ENCODE results near the gene CACNA1C.

Gene CACNA1C

GRCh38 chr12:2274733-2275132, 221.9 kb downstream of the CACNA1C start:
- H3K36me3 Mint-ChIP-seq, result no peaks in the 10 kb centered on the region
- no peaks in the 10 kb centered on the region for H3K4me1 Mint-ChIP-seq
- CTCF ChIA-PET, result no interaction called here
- no peaks in the 10 kb centered on the region for H3K27me3 Mint-ChIP-seq
- no peak for DNase-seq
- no peaks in the 10 kb centered on the region for H3K9me3 Mint-ChIP-seq
- H3K27ac Mint-ChIP-seq, result no peak overlapping the region
- H3K4me3 Mint-ChIP-seq, result no peak overlapping the region

- peaks cover 6% of the 10 kb centered on the region for H3K9me3 Mint-ChIP-seq
- H3K4me3 Mint-ChIP-seq, result no peak overlapping the region
- H3K27ac Mint-ChIP-seq, result no peak overlapping the region
- no peaks in the 10 kb centered on the region for H3K27me3 Mint-ChIP-seq
- CTCF ChIA-PET, result interaction anchor here (0.9 to 1.5 kb wide), 2 partner anchors 9 to 14 kb away, joined by 3 read pairs; no protein-coding TSS in a partner anchor
- no peaks in the 10 kb centered on the region for H3K36me3 Mint-ChIP-seq
- no peaks in the 10 kb centered on the region for H3K4me1 Mint-ChIP-seq
- DNase-seq, result no peak
Observed at GRCh38 chr12:2276288-2277033, 223.7 kb downstream of the CACNA1C start.

GRCh38 chr12:2277492-2278155, 224.8 kb downstream of the CACNA1C start:
- Mint-ChIP-seq H3K9me3 (peaks cover 7% of the 10 kb centered on the region), H3K27ac (no peak overlapping the region), H3K4me3 (no peak overlapping the region), H3K36me3 (no peaks in the 10 kb centered on the region), H3K27me3 (peaks cover 6% of the 10 kb centered on the region), H3K4me1 (no peaks in the 10 kb centered on the region)
- no peak for DNase-seq
- CTCF ChIA-PET, result interaction anchor here (1.5 kb wide), 1 partner anchor 13 kb away, joined by 3 read pairs; no protein-coding TSS in a partner anchor

GRCh38 chr12:2281446-2281845, 228.7 kb downstream of the CACNA1C start:
- Mint-ChIP-seq H3K36me3 (no peaks in the 10 kb centered on the region), H3K4me3 (no peak overlapping the region), H3K27me3 (peaks cover 36% of the 10 kb centered on the region), H3K4me1 (no peaks in the 10 kb centered on the region), H3K27ac (no peak overlapping the region), H3K9me3 (peaks cover 7% of the 10 kb centered on the region)
- CTCF ChIA-PET, result interaction anchor here (1.1 kb wide), 1 partner anchor 9 kb away, joined by 4 read pairs; no protein-coding TSS in a partner anchor
- no peak for DNase-seq

- Mint-ChIP-seq H3K9me3 (peaks cover 7% of the 10 kb centered on the region), H3K36me3 (no peaks in the 10 kb centered on the region), H3K27me3 (peaks cover 36% of the 10 kb centered on the region), H3K27ac (no peak overlapping the region), H3K4me1 (no peaks in the 10 kb centered on the region), H3K4me3 (no peak overlapping the region)
- DNase-seq, result no peak
- CTCF ChIA-PET, result interaction anchor here (0.6 to 1.1 kb wide), 2 partner anchors 8 to 54 kb away, joined by 3 to 4 read pairs; no protein-coding TSS in a partner anchor
Observed at GRCh38 chr12:2282318-2282717, 229.5 kb downstream of the CACNA1C start.

GRCh38 chr12:2283480-2283879, 230.7 kb downstream of the CACNA1C start:
- no peaks in the 10 kb centered on the region for H3K36me3 Mint-ChIP-seq

GRCh38 chr12:2283916-2284315, 231.1 kb downstream of the CACNA1C start:
- Mint-ChIP-seq H3K9me3 (peaks cover 7% of the 10 kb centered on the region), H3K36me3 (no peaks in the 10 kb centered on the region), H3K4me1 (no peaks in the 10 kb centered on the region), H3K4me3 (no peak overlapping the region), H3K27me3 (peaks cover 42% of the 10 kb centered on the region), H3K27ac (no peak overlapping the region)
- no peak for DNase-seq
- CTCF ChIA-PET, result interaction anchor here (0.6 to 0.7 kb wide), 2 partner anchors 435 to 530 kb away, joined by 3 read pairs; no protein-coding TSS in a partner anchor

More at GRCh38 chr12:2283480-2283879, 230.7 kb downstream of the CACNA1C start:
- Mint-ChIP-seq H3K27ac (no peak overlapping the region), H3K27me3 (peaks cover 42% of the 10 kb centered on the region), H3K4me1 (no peaks in the 10 kb centered on the region), H3K9me3 (peaks cover 7% of the 10 kb centered on the region), H3K4me3 (no peak overlapping the region)
- DNase-seq, result no peak
- CTCF ChIA-PET, result interaction anchor here (0.6 to 0.7 kb wide), 2 partner anchors 436 to 530 kb away, joined by 3 read pairs; no protein-coding TSS in a partner anchor

GRCh38 chr12:2284321-2284813, 231.6 kb downstream of the CACNA1C start:
- H3K27ac Mint-ChIP-seq, result no peak overlapping the region
- DNase-seq, result no peak
- H3K4me3 Mint-ChIP-seq, result no peak overlapping the region
- H3K27me3 Mint-ChIP-seq, result peaks cover 42% of the 10 kb centered on the region
- peaks cover 7% of the 10 kb centered on the region for H3K9me3 Mint-ChIP-seq
- CTCF ChIA-PET, result interaction anchor here (0.6 to 0.7 kb wide), 2 partner anchors 435 to 529 kb away, joined by 3 read pairs; no protein-coding TSS in a partner anchor
- no peaks in the 10 kb centered on the region for H3K36me3 Mint-ChIP-seq
- H3K4me1 Mint-ChIP-seq, result no peaks in the 10 kb centered on the region

- Mint-ChIP-seq H3K4me3 (no peak overlapping the region), H3K36me3 (no peaks in the 10 kb centered on the region), H3K9me3 (peaks cover 7% of the 10 kb centered on the region), H3K4me1 (no peaks in the 10 kb centered on the region), H3K27ac (no peak overlapping the region), H3K27me3 (peaks cover 42% of the 10 kb centered on the region)
- CTCF ChIA-PET, result interaction anchor here (0.9 kb wide), 1 partner anchor 8 kb away, joined by 3 read pairs; no protein-coding TSS in a partner anchor
- DNase-seq, result peak; percentile 51
Observed at GRCh38 chr12:2284857-2285256, 232.1 kb downstream of the CACNA1C start.

- no peak for DNase-seq
- H3K4me3 Mint-ChIP-seq, result no peak overlapping the region
- H3K9me3 Mint-ChIP-seq, result peaks cover 7% of the 10 kb centered on the region
- peaks cover 46% of the 10 kb centered on the region for H3K27me3 Mint-ChIP-seq
- CTCF ChIA-PET, result interaction anchor here (0.9 kb wide), 1 partner anchor 9 kb away, joined by 3 read pairs; no protein-coding TSS in a partner anchor
- no peaks in the 10 kb centered on the region for H3K36me3 Mint-ChIP-seq
- H3K27ac Mint-ChIP-seq, result no peak overlapping the region
- H3K4me1 Mint-ChIP-seq, result no peaks in the 10 kb centered on the region
Observed at GRCh38 chr12:2285462-2285861, 232.7 kb downstream of the CACNA1C start.

- CTCF ChIA-PET, result no interaction called here
- Mint-ChIP-seq H3K9me3 (peaks cover 5% of the 10 kb centered on the region), H3K4me1 (no peaks in the 10 kb centered on the region), H3K36me3 (no peaks in the 10 kb centered on the region), H3K27me3 (peaks cover 48% of the 10 kb centered on the region), H3K27ac (no peak overlapping the region), H3K4me3 (no peak overlapping the region)
- no peak for DNase-seq
Observed at GRCh38 chr12:2286047-2286446, 233.3 kb downstream of the CACNA1C start.

- CTCF ChIA-PET, result no interaction called here
- no peak overlapping the region for H3K4me3 Mint-ChIP-seq
- H3K27ac Mint-ChIP-seq, result no peak overlapping the region
- peaks cover 48% of the 10 kb centered on the region for H3K27me3 Mint-ChIP-seq
- no peaks in the 10 kb centered on the region for H3K4me1 Mint-ChIP-seq
- no peak for DNase-seq
- no peaks in the 10 kb centered on the region for H3K36me3 Mint-ChIP-seq
- H3K9me3 Mint-ChIP-seq, result no peaks in the 10 kb centered on the region
Observed at GRCh38 chr12:2286461-2287131, 233.8 kb downstream of the CACNA1C start.

GRCh38 chr12:2287151-2287550, 234.4 kb downstream of the CACNA1C start:
- Mint-ChIP-seq H3K4me3 (no peak overlapping the region), H3K4me1 (no peaks in the 10 kb centered on the region), H3K9me3 (no peaks in the 10 kb centered on the region), H3K36me3 (no peaks in the 10 kb centered on the region), H3K27me3 (peaks cover 47% of the 10 kb centered on the region), H3K27ac (no peak overlapping the region)
- CTCF ChIA-PET, result no interaction called here
- no peak for DNase-seq

- H3K4me1 Mint-ChIP-seq, result no peaks in the 10 kb centered on the region
- H3K36me3 Mint-ChIP-seq, result no peaks in the 10 kb centered on the region
- H3K27me3 Mint-ChIP-seq, result peaks cover 42% of the 10 kb centered on the region
- no peak for DNase-seq
- CTCF ChIA-PET, result no interaction called here
- H3K4me3 Mint-ChIP-seq, result no peak overlapping the region
- H3K27ac Mint-ChIP-seq, result no peak overlapping the region
- H3K9me3 Mint-ChIP-seq, result no peaks in the 10 kb centered on the region
Observed at GRCh38 chr12:2287589-2287988, 234.8 kb downstream of the CACNA1C start.
